ENCODE measurements around the gene SLC25A26.
A peak's percentile ranks its signal among the peaks of the same experiment; 100 is the strongest.

Gene SLC25A26

GRCh38 chr3:66386925-66387650, 166.3 kb downstream of the SLC25A26 start:
- Mint-ChIP-seq H3K4me1 (ENCODE audit: low read depth) (peaks cover 42% of the 10 kb centered on the region), H3K9me3 (no peaks in the 10 kb centered on the region), H3K27ac (peak overlapping the region; percentile 27), H3K4me3 (no peak overlapping the region), H3K27me3 (no peaks in the 10 kb centered on the region), H3K36me3 (ENCODE audit: low read depth) (peaks cover 95% of the 10 kb centered on the region)
- DNase-seq = no peak

- Mint-ChIP-seq H3K27ac (no peak overlapping the region), H3K36me3 (ENCODE audit: low read depth) (peaks cover 94% of the 10 kb centered on the region), H3K4me3 (no peak overlapping the region), H3K4me1 (ENCODE audit: low read depth) (peaks cover 70% of the 10 kb centered on the region), H3K9me3 (no peaks in the 10 kb centered on the region), H3K27me3 (no peaks in the 10 kb centered on the region)
- no peak for DNase-seq
These were observed 169.2 kb downstream of the SLC25A26 start for GRCh38 chr3:66390013-66390412.

GRCh38 chr3:66392512-66392911, 171.7 kb downstream of the SLC25A26 start:
- peaks cover 94% of the 10 kb centered on the region for H3K36me3 Mint-ChIP-seq (ENCODE audit: low read depth)
- H3K4me3 Mint-ChIP-seq = no peak overlapping the region
- no peak for DNase-seq
- H3K27me3 Mint-ChIP-seq = no peaks in the 10 kb centered on the region
- H3K4me1 Mint-ChIP-seq (ENCODE audit: low read depth) = peaks cover 62% of the 10 kb centered on the region
- H3K9me3 Mint-ChIP-seq = no peaks in the 10 kb centered on the region
- H3K27ac Mint-ChIP-seq = peak overlapping the region; percentile 91

- H3K36me3 Mint-ChIP-seq (ENCODE audit: low read depth) = peaks cover 97% of the 10 kb centered on the region
These were observed 172.1 kb downstream of the SLC25A26 start for GRCh38 chr3:66392966-66393332.

GRCh38 chr3:66393333-66394005, 172.7 kb downstream of the SLC25A26 start:
- Mint-ChIP-seq H3K4me3 (peak overlapping the region; percentile 58), H3K27me3 (no peaks in the 10 kb centered on the region), H3K36me3 (ENCODE audit: low read depth) (peaks cover 98% of the 10 kb centered on the region), H3K9me3 (no peaks in the 10 kb centered on the region), H3K27ac (peak overlapping the region; percentile 91), H3K4me1 (ENCODE audit: low read depth) (peaks cover 58% of the 10 kb centered on the region)
- DNase-seq = no peak

More at GRCh38 chr3:66392966-66393332, 172.1 kb downstream of the SLC25A26 start:
- H3K4me3 Mint-ChIP-seq = no peak overlapping the region
- peaks cover 63% of the 10 kb centered on the region for H3K4me1 Mint-ChIP-seq (ENCODE audit: low read depth)
- peak overlapping the region; percentile 91 for H3K27ac Mint-ChIP-seq
- no peak for DNase-seq
- H3K27me3 Mint-ChIP-seq = no peaks in the 10 kb centered on the region
- H3K9me3 Mint-ChIP-seq = no peaks in the 10 kb centered on the region

GRCh38 chr3:66394019-66394752, 173.4 kb downstream of the SLC25A26 start:
- no peaks in the 10 kb centered on the region for H3K27me3 Mint-ChIP-seq
- peaks cover 98% of the 10 kb centered on the region for H3K36me3 Mint-ChIP-seq (ENCODE audit: low read depth)
- peaks cover 57% of the 10 kb centered on the region for H3K4me1 Mint-ChIP-seq (ENCODE audit: low read depth)
- peak overlapping the region; percentile 58 for H3K4me3 Mint-ChIP-seq
- no peaks in the 10 kb centered on the region for H3K9me3 Mint-ChIP-seq
- H3K27ac Mint-ChIP-seq = peak overlapping the region; percentile 91
- peak; percentile 48 for DNase-seq

GRCh38 chr3:66394753-66395249, 174.0 kb downstream of the SLC25A26 start:
- peaks cover 51% of the 10 kb centered on the region for H3K4me1 Mint-ChIP-seq (ENCODE audit: low read depth)
- no peaks in the 10 kb centered on the region for H3K9me3 Mint-ChIP-seq
- no peak overlapping the region for H3K4me3 Mint-ChIP-seq
- H3K36me3 Mint-ChIP-seq (ENCODE audit: low read depth) = peaks cover 98% of the 10 kb centered on the region
- DNase-seq = peak; percentile 19
- peak overlapping the region; percentile 91 for H3K27ac Mint-ChIP-seq
- no peaks in the 10 kb centered on the region for H3K27me3 Mint-ChIP-seq

GRCh38 chr3:66395635-66396034, 174.8 kb downstream of the SLC25A26 start:
- no peak overlapping the region for H3K4me3 Mint-ChIP-seq
- peaks cover 44% of the 10 kb centered on the region for H3K4me1 Mint-ChIP-seq (ENCODE audit: low read depth)
- H3K27ac Mint-ChIP-seq = no peak overlapping the region
- peaks cover 94% of the 10 kb centered on the region for H3K36me3 Mint-ChIP-seq (ENCODE audit: low read depth)
- H3K27me3 Mint-ChIP-seq = no peaks in the 10 kb centered on the region
- no peaks in the 10 kb centered on the region for H3K9me3 Mint-ChIP-seq
- DNase-seq = no peak

- H3K27ac Mint-ChIP-seq = peak overlapping the region; percentile 34
- no peak for DNase-seq
- no peaks in the 10 kb centered on the region for H3K9me3 Mint-ChIP-seq
- no peaks in the 10 kb centered on the region for H3K27me3 Mint-ChIP-seq
- peaks cover 93% of the 10 kb centered on the region for H3K36me3 Mint-ChIP-seq (ENCODE audit: low read depth)
- H3K4me3 Mint-ChIP-seq = no peak overlapping the region
- peaks cover 39% of the 10 kb centered on the region for H3K4me1 Mint-ChIP-seq (ENCODE audit: low read depth)
These were observed 175.5 kb downstream of the SLC25A26 start for GRCh38 chr3:66396161-66396760.

- Mint-ChIP-seq H3K4me1 (ENCODE audit: low read depth) (peaks cover 34% of the 10 kb centered on the region), H3K36me3 (ENCODE audit: low read depth) (peaks cover 92% of the 10 kb centered on the region), H3K9me3 (no peaks in the 10 kb centered on the region), H3K27ac (peak overlapping the region; percentile 34), H3K4me3 (no peak overlapping the region), H3K27me3 (no peaks in the 10 kb centered on the region)
- no peak for DNase-seq
These were observed 176.1 kb downstream of the SLC25A26 start for GRCh38 chr3:66396888-66397287.

GRCh38 chr3:66397745-66398144, 176.9 kb downstream of the SLC25A26 start:
- H3K4me1 Mint-ChIP-seq (ENCODE audit: low read depth) = peaks cover 26% of the 10 kb centered on the region

GRCh38 chr3:66398228-66399025, 177.6 kb downstream of the SLC25A26 start:
- Mint-ChIP-seq H3K9me3 (no peaks in the 10 kb centered on the region), H3K36me3 (ENCODE audit: low read depth) (peaks cover 92% of the 10 kb centered on the region), H3K4me3 (no peak overlapping the region), H3K4me1 (ENCODE audit: low read depth) (peaks cover 19% of the 10 kb centered on the region), H3K27ac (peak overlapping the region; percentile 79), H3K27me3 (no peaks in the 10 kb centered on the region)
- no peak for DNase-seq

More at GRCh38 chr3:66397745-66398144, 176.9 kb downstream of the SLC25A26 start:
- Mint-ChIP-seq H3K27me3 (no peaks in the 10 kb centered on the region), H3K4me3 (no peak overlapping the region), H3K27ac (peak overlapping the region; percentile 79), H3K36me3 (ENCODE audit: low read depth) (peaks cover 92% of the 10 kb centered on the region), H3K9me3 (no peaks in the 10 kb centered on the region)
- no peak for DNase-seq

GRCh38 chr3:66399529-66400232, 178.9 kb downstream of the SLC25A26 start:
- Mint-ChIP-seq H3K9me3 (no peaks in the 10 kb centered on the region), H3K27ac (peak overlapping the region; percentile 29), H3K36me3 (ENCODE audit: low read depth) (peaks cover 90% of the 10 kb centered on the region), H3K27me3 (no peaks in the 10 kb centered on the region), H3K4me3 (no peak overlapping the region), H3K4me1 (ENCODE audit: low read depth) (peaks cover 7% of the 10 kb centered on the region)
- no peak for DNase-seq

Measured in activated T-cell treated with anti-CD3 and anti-CD28 coated beads, Interleukin-2, amount 50 U/mL, for 24 hours (primary cell).